ENCODE measurements around the gene TTC9B.

The TTC9B gene
- long read RNA-seq: 0 reads

DNA sequence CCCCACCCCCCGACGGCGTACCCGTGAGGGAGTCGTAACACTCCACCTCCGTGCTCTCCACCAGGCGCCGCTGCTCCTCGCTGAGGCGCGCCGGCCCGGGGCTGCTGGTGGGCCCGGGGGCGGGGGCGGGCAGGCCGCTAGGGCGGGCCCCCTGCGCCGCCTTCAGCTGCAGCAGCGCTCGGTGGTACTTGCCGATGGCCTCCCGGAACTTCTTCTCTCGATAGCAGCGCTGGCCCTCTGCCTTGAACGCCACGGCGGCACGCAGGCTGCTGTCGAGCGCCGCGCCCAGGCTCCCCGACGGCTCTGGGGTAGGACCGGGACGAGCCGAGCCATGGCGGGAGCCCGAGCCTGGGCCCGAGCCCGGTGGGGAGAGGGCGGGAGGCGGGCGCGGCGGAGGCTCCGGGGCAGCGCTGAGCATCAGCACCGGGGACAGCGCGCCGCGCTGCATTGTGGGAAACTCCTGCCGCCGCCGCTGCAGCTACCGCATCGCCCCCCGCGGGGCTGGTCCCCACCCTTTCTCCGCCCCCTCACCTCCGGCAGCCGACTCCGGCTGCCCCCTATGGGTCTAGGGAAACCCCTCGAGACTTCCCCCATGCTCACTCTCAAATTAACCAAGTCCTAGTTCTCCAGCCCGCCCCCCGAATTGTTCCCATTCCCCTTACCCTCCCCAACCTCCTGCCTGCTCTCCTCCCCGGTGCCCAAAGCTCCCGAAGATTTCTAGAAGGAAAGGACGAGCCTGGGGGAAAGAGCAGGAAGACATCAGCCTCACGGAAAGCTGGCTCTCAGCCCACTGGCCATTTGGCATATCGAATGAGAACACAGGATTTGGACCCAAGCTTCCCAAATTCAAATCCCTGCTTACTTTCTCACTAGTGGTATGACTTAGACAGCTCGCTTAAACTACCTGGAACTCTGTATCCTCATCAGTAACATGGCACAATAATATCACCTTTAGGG, at the start of gene TTC9B:
Gene TTC9B, minus strand, starts transcription at position 451 of the 957 bp plus-strand sequence. Its CDS starts 3 bp downstream, at position 448.
- Histone ChIP-seq H3K27me3 (ENCODE audit: insufficient read depth, poor library complexity, severe bottlenecking) (peaks cover 37% of the 10 kb centered on the region), H3K27ac (replicated peaks) (no peak within 1 kb of the TSS), H3K4me3 (replicated peaks; ENCODE audit: insufficient read depth, low read length) (no peak within 1 kb of the TSS)
- TF ChIP-seq, protein P1, sequence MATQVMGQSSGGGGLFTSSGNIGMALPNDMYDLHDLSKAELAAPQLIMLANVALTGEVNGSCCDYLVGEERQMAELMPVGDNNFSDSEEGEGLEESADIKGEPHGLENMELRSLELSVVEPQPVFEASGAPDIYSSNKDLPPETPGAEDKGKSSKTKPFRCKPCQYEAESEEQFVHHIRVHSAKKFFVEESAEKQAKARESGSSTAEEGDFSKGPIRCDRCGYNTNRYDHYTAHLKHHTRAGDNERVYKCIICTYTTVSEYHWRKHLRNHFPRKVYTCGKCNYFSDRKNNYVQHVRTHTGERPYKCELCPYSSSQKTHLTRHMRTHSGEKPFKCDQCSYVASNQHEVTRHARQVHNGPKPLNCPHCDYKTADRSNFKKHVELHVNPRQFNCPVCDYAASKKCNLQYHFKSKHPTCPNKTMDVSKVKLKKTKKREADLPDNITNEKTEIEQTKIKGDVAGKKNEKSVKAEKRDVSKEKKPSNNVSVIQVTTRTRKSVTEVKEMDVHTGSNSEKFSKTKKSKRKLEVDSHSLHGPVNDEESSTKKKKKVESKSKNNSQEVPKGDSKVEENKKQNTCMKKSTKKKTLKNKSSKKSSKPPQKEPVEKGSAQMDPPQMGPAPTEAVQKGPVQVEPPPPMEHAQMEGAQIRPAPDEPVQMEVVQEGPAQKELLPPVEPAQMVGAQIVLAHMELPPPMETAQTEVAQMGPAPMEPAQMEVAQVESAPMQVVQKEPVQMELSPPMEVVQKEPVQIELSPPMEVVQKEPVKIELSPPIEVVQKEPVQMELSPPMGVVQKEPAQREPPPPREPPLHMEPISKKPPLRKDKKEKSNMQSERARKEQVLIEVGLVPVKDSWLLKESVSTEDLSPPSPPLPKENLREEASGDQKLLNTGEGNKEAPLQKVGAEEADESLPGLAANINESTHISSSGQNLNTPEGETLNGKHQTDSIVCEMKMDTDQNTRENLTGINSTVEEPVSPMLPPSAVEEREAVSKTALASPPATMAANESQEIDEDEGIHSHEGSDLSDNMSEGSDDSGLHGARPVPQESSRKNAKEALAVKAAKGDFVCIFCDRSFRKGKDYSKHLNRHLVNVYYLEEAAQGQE (IDR thresholded peaks at IDR 0.05; ENCODE audit: insufficient replicate concordance, low read depth): peak; percentile 95
- TF ChIP-seq SPI1 (IDR thresholded peaks at IDR 0.05; ENCODE audit: borderline replicate concordance, low read depth): no peak
- DNase-seq (ENCODE audit: low read depth in 1 of 2, low spot score in 1 of 2): no peak

GRCh38 chr19:40267601-40267997, 49.4 kb upstream of the TTC9B start:
- no peak for TF ChIP-seq GABPA (IDR thresholded peaks at IDR 0.05; ENCODE audit: low read depth)
- TF ChIP-seq POLR2AphosphoS5 (IDR thresholded peaks at IDR 0.05; ENCODE audit: low read depth): no peak
- TF ChIP-seq SPI1 (IDR thresholded peaks at IDR 0.05; ENCODE audit: borderline replicate concordance, low read depth): no peak
- DNase-seq (ENCODE audit: low read depth in 1 of 2, low spot score in 1 of 2): no peak
- no peaks in the 10 kb centered on the region for H3K27me3 ChIP-seq (ENCODE audit: insufficient read depth, poor library complexity, severe bottlenecking)
- no peak overlapping the region for H3K4me3 ChIP-seq (replicated peaks; ENCODE audit: insufficient read depth, low read length)
- H3K27ac ChIP-seq (replicated peaks): no peak overlapping the region

- Histone ChIP-seq H3K4me3 (replicated peaks; ENCODE audit: insufficient read depth, low read length) (no peak overlapping the region), H3K27ac (replicated peaks) (no peak overlapping the region), H3K27me3 (ENCODE audit: insufficient read depth, poor library complexity, severe bottlenecking) (no peaks in the 10 kb centered on the region)
- DNase-seq (ENCODE audit: low read depth in 1 of 2, low spot score in 1 of 2): no peak
- TF ChIP-seq POLR2AphosphoS5 (IDR thresholded peaks at IDR 0.05; ENCODE audit: low read depth) (no peak), CTCF (IDR thresholded peaks at IDR 0.05; ENCODE audit: insufficient read depth, low read length) (no peak), GABPA (IDR thresholded peaks at IDR 0.05; ENCODE audit: low read depth) (no peak), SPI1 (IDR thresholded peaks at IDR 0.05; ENCODE audit: borderline replicate concordance, low read depth) (no peak)
- TF ChIP-seq, protein P1 (IDR thresholded peaks at IDR 0.05; ENCODE audit: insufficient replicate concordance, low read depth): no peak
Measured at GRCh38 chr19:40266912-40267600, 48.9 kb upstream of the TTC9B start.

DNA sequence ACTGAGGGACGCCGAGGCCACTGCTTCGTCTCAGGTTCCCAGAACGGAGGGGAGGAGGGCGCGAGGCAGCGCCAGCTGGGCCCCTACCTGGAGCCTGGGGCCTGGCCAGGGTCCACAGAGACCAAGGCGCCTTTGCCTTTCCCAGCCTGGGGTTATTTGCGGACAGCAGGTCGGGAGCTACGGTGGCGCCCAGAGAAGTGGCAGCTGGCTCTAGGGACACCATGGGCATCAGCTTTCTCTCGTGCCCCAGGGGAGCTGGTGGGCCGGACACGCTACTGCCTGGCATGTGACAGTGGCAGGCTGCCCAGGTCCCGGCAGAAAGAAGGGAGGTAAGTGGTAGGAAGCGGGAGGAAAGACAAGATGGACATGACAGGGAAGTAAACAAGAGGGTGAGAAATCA, 47.9 kb upstream of the TTC9B start:
- H3K27me3 ChIP-seq (ENCODE audit: insufficient read depth, poor library complexity, severe bottlenecking): no peaks in the 10 kb centered on the region
- H3K4me3 ChIP-seq (replicated peaks; ENCODE audit: insufficient read depth, low read length): no peak overlapping the region
- DNase-seq (ENCODE audit: low read depth in 1 of 2, low spot score in 1 of 2): no peak
- no peak overlapping the region for H3K27ac ChIP-seq (replicated peaks)
- TF ChIP-seq, protein P1 (IDR thresholded peaks at IDR 0.05; ENCODE audit: insufficient replicate concordance, low read depth): no peak
- TF ChIP-seq GABPA (IDR thresholded peaks at IDR 0.05; ENCODE audit: low read depth) (no peak), CTCF (IDR thresholded peaks at IDR 0.05; ENCODE audit: insufficient read depth, low read length) (no peak), POLR2AphosphoS5 (IDR thresholded peaks at IDR 0.05; ENCODE audit: low read depth) (no peak), SPI1 (IDR thresholded peaks at IDR 0.05; ENCODE audit: borderline replicate concordance, low read depth) (no peak)
